HEK293 (cell line): ENCODE data around the gene STUM.

Experiments used
- CTCF ChIP-seq: fragments of 450-650 bp; formaldehyde crosslinking; IDR thresholded peaks from 2 replicates; pipeline ENCODE4 v1.5.1; 2016; ENCODE audit warnings: missing biosample characterization, missing genetic modification characterization
- GFI1B ChIP-seq: fragments of 450-650 bp; formaldehyde crosslinking; IDR thresholded peaks from 2 replicates; pipeline ENCODE4 v1.5.1; 2016; ENCODE audit warnings: missing biosample characterization, missing genetic modification characterization
- MZF1 ChIP-seq: fragments of 450-650 bp; formaldehyde crosslinking; IDR thresholded peaks from 2 replicates; pipeline ENCODE4 v1.5.1; 2017; ENCODE audit warnings: missing biosample characterization, missing genetic modification characterization, borderline replicate concordance
- ZNF184 ChIP-seq: fragments of 450-650 bp; IDR thresholded peaks from 2 replicates; pipeline ENCODE4 v1.5.1; 2018; ENCODE audit warnings: missing biosample characterization, mild to moderate bottlenecking, missing genetic modification characterization
- ZNF292 ChIP-seq: fragments of 450-650 bp; formaldehyde crosslinking; IDR thresholded peaks from 2 replicates; pipeline ENCODE4 v1.5.1; 2016; ENCODE audit warnings: low read depth, missing biosample characterization, missing genetic modification characterization, borderline replicate concordance
- ZNF510 ChIP-seq: fragments of 450-650 bp; formaldehyde crosslinking; IDR thresholded peaks from 2 replicates; pipeline ENCODE4 v1.5.1; 2018; ENCODE audit warnings: mild to moderate bottlenecking, missing genetic modification characterization, missing biosample characterization; ENCODE audit not compliant: insufficient replicate concordance
- ZNF530 ChIP-seq: fragments of 450-650 bp; formaldehyde crosslinking; IDR thresholded peaks from 2 replicates; pipeline ENCODE4 v1.5.1; 2016; ENCODE audit warnings: low read depth, missing biosample characterization, missing genetic modification characterization
- ZNF645 ChIP-seq: fragments of 450-650 bp; formaldehyde crosslinking; IDR thresholded peaks from 2 replicates; pipeline ENCODE4; 2016; ENCODE audit warnings: missing biosample characterization, missing genetic modification characterization
- ZNF670 ChIP-seq: fragments of 450-650 bp; formaldehyde crosslinking; IDR thresholded peaks from 2 replicates; pipeline ENCODE4 v1.5.1; 2016; ENCODE audit warnings: missing biosample characterization, missing genetic modification characterization, low read depth
- ZNF830 ChIP-seq: fragments of 450-650 bp; IDR thresholded peaks from 2 replicates; pipeline ENCODE4 v1.5.0; 2018; ENCODE audit warnings: missing biosample characterization, missing genetic modification characterization, low read depth, mild to moderate bottlenecking, moderate library complexity
- ZSCAN18 ChIP-seq: fragments of 450-650 bp; formaldehyde crosslinking; IDR thresholded peaks from 2 replicates; pipeline ENCODE4 v1.5.1; 2016; ENCODE audit warnings: missing biosample characterization, missing genetic modification characterization

GRCh38 chr1:226575739-226576378 is 27.3 kb downstream of the STUM start:
- TF ChIP-seq MZF1 (tag by site-specific recombination) (no peak), CTCF (tag by site-specific recombination) (no peak), ZNF830 (tag by site-specific recombination) (no peak), ZNF645 (tag by site-specific recombination) (no peak), ZSCAN18 (tag by site-specific recombination) (no peak), GFI1B (tag by site-specific recombination) (no peak), ZNF292 (no peak), ZNF510 (no peak), ZNF670 (no peak), ZNF184 (tag by site-specific recombination) (no peak), ZNF530 (tag by site-specific recombination) (no peak)
